IPS DF 4.7 (cell line): ENCODE measurements around the gene CCDC85A.
"Not testable (repeated sequence)": the region's sequence is repeated elsewhere in the genome, so short reads cannot be mapped to it uniquely, and the experiment has no call there.

Experiments used
- DNase-seq: peaks from one replicate; pipeline ENCODE4 v3.0.0-alpha.2; 2013; ENCODE audit warnings: low spot score; ENCODE audit errors: extremely low read depth

CCDC85A gene

DNA sequence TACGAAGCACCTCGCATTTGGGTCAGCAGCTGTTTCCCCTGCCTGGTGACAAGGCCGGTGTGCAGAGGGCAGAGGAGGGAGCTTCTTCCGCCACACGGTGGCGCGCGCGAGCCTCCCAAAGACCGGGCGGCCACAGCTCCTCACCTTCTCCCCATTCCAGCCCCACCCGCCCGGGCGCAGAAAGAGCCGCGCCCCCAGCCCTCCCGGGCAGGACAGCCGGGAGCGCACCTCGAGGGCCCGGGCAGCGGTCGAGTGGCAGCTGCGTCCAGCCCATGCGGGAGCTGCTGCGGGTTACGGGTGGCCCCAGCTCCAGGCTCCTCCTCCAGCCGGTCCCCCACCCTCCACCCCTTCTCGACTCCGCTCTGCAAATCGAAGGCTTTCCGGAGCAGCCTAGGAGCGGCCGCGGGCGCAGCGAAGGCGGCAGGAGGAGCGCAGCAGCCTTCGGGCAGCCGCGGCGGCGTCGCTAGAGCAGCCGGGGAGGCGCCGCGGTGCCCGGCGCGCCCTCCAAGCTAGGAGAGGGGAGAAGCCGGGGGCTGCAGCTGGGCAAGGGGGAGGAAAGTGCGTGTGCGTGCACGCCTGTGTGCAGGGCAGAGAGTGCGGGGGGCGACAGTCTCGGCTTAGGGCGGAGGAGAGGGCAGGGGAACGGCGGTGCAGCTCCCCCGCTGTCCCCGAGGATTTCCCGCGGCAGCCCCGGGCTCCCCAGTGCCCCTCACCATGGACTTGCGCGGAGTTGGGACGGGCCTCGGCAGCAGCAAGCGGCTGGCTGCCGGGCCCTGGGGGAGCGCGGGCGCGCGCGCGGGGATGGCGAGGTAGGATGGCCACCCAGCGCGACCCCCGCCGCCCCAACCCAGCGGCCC lies at the start of gene CCDC85A:
Gene CCDC85A, plus strand, starts transcription at position 348 of the 857 bp plus-strand sequence. CDS start 635 bp downstream, outside the sequence.
- DNase-seq = no peak

DNA sequence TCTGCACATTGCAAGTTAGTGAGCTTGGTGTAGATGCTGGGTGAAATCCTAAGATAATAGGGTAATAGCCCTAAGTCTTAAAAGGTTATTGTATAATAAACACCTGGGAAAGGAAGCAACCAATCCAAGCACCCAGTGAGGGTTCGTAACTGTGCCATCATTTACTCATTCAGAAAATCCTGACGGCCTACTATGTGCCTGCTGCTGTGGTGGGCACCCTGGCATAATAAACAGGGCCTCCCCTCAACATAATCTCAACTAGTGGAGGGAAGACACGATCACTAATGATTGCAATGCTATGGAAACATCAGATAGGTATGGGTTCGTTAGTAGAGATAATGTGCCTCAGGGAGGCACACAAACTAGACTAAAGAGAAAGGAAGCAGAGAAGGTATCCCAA lies 48.9 kb upstream of the CCDC85A start:
- DNase-seq = no peak

DNA sequence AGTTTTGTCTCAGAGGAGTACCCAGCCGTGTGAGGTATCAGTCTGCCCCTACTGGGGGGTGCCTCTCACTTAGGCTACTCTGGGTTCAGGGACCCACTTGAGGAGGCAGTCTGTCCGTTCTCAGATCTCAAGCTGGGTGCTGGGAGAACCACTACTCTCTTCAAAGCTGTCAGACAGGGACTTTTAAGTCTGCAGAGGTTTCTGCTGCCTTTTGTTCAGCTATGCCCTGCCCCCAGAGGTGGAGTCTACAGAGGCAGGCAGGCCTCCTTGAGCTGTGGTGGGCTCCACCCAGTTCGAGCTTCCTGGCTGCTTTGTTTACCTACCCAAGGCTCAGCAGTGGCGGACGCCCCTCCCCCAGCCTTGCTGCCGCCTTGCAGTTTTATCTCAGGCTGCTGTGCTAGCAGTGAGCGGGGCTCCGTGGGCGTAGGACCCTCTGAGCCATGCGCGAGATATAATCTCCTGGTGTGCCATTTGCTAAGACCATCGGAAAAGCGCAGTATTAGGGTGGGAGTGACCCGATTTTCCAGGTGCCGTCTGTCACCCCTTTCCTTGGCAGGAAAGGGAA lies 41.2 kb upstream of the CCDC85A start:
- not testable (repeated sequence) for DNase-seq

DNA sequence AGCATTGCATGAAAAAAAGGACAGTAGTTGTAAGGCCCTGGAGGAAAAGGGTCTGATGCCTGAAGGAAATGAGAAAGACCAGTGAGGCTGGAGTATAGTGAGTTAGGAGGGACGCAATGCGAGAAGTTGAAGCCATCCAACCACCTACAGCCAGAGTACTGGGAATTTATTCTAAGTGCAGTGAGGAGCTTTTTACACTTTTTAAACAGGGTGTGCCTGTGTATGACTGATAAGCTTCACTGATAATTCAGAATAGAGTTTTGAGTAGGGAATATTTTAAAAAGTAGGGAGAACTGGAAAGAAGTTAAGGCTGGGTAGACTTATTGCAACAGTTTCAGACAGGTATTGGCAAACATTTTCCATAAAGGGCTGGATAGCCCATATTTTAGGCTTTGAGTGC lies 35.9 kb upstream of the CCDC85A start:
- DNase-seq = no peak

DNA sequence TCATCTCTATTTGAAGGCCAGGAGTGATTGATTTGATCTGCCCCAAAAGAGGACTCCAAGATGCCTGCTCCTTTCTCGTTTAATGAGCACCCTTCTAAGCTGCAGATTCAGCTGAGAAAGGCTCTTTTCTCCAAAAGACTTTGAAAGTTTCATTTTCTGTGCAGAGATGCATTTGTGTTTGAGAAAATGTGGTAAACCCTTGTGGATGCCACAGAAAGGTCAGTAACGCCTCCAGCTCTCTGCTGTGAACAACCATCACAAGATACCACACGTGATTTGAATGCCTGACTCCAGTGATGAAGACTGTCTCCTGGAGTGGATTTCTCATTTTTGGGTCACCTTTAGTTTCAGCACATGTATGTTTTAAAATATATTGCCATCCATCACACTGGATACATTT lies 35.0 kb upstream of the CCDC85A start:
- DNase-seq = no peak

DNA sequence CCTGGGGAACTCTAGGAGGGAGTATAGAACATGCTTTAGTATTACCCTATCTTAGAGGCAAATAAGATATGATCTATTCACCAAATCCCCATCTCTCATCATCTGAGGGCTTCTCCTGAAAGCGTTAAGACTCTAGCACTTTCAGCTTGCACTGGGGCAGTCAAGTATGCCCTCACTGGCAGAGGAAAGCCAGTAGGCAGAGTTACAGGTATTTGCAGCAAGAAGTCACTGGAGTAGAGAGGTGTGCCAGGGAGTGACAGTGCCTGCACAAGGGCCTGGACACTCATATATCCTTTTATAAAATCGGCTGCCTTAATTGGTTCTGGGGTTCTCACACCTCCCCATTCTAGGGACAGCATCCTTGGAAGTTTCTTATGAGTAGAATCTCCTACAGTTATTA lies 31.9 kb upstream of the CCDC85A start:
- no peak for DNase-seq

DNA sequence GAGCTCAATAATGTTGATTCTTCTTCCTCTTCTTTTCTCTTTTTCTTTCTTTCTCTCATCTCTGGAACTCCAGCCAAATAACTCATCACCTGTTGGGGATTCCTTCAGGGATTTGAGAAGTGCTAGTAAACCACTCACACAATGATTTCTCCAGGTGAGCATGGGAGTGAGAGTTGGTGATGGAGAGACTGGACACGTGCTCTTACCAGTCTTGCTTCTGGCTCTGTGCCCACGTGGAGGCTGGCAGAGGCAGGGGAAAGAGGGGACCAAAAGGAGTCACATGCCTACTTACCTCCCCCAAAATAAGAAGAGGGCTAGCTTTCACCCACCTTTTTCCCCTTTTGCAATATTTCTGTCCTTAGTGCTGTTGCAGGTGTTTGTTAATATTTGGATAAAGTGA lies 28.6 kb upstream of the CCDC85A start:
- no peak for DNase-seq

DNA sequence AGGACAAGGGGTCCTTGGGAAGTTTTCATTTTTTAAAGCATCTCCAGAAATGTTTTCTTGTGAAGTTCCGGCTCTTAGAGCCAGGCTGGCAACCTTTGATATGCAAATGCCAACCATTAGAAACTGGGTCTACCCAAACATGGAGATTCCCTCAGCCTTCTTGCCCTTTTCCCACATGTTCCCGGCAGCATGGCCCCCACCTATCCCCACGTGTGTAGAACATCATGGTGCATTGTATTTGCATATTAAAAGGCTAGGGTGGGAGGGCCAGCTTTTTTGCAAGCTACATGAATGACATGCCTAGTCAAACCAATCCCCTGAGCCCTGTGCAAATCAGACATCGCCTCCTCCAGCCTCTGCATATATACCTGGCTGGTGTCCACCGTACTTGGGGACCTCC lies 23.9 kb upstream of the CCDC85A start:
- not testable (repeated sequence) for DNase-seq

DNA sequence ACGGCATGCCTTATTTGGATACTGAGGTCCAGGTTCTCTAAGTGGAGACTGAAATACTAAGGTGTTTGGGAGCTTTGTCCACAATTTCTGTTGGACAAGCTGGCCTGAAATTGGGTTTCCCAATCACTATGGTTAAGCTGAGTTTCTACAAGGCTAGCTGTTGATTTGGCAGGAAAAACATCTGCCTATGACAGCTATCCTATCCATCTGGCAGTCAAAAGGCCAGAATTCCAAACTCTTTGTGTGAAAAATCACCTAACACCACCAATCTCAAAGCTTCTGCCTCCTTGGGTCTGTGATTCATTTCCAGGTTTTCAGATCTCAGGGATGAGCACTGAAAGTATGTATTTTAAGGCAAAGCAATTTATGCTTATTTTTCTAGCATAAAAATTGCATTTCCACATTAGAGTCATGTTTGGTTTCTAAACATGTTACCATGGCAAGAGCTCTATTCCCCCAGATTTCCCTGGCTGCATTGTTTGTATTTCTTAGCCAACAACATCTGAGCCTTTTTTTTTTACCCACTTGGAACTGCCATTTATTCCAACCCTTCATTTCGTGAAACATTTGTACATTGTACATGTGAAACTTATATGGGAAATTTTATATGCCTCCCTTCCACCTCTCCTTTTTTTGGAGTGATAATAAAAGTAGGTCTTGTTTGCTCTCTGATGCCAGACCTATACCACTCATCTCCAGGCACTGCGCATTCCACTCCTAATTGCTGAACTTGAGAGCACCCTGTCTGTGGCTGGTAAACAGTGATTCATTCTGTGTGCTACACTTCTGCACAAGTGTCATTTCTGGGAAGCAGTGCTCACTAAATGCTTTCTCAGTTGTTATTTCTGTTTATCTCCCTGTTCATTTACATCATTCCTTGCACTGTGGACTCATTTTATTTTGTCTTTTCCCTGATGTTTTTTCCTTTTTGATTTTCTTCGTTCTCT lies 15.9 kb upstream of the CCDC85A start:
- DNase-seq = no peak

DNA sequence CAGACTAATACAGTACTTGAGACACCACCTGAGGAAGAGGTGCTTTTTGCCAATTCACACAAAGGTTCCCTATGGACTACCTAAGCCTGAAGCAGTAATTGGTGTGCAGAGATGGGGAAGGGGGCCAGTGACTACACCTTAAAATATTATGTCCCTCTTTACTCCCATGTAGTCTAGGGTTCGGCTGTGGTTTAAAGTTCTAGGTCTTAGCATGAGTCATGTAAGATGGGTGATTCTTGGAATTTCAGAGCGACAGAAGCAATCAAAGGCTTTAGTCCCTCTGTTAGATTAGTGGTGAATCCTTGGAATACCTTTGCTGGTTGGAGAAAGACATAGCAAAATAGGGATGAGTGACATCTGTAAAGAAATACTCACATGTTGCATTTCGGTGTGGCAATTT lies 14.3 kb upstream of the CCDC85A start:
- no peak for DNase-seq

DNA sequence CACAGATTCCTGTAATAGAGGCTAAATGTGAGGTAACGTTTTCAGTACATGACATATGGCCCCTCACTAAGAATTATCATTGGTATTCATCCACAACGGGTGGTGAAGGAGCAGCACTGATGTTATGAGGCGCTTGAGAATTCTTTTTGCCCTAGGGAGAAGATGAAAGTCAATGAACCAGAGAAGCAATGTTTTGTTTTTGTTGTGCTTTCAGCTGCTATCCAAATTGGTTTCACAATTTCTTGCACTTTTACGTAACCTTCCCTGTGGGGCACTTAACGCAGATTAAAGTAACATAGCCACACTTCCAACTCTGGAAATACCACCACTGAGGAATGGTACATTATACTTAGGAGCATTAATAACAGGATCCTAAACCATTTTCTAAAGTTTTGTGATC lies 13.3 kb upstream of the CCDC85A start:
- DNase-seq = no peak

DNA sequence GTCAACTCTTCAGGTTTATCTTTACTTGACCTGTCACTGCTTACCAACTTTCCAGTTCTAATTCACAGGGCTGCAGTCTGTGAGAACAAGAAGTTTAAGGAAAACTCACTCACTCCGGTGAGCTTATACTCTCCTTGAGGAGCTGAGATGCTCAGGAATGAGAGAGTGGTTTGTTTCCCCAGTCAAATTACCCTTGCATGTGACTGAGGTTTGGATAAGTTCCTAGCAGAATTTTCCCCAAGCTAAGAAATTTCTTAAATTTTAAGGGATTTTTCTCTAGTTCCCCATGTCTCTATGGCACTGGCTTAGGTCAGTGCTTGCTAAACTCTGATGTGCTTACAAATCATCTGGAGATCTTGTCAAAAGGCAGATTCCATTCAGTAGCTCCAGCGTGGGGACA lies 12.8 kb upstream of the CCDC85A start:
- no peak for DNase-seq

DNA sequence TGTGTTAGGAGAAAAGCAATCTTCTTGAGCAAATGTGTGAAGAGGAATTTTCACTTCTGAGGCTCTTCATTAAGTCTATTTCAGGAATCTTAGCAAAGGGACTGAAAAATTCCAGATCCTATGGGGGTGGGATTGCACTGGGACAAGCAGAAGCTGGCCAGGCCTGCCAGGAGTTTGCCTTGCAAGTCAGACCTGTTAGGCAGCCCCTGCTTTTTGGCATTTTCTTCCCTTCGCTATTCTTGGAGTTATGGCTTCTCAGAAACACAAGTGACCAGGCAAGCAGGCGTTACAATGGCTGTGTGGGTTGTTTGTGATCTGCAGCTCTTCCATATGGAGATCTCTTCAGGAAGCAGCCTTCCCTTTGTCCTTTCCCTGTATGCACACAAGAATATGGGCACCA lies 8.0 kb upstream of the CCDC85A start:
- no peak for DNase-seq

DNA sequence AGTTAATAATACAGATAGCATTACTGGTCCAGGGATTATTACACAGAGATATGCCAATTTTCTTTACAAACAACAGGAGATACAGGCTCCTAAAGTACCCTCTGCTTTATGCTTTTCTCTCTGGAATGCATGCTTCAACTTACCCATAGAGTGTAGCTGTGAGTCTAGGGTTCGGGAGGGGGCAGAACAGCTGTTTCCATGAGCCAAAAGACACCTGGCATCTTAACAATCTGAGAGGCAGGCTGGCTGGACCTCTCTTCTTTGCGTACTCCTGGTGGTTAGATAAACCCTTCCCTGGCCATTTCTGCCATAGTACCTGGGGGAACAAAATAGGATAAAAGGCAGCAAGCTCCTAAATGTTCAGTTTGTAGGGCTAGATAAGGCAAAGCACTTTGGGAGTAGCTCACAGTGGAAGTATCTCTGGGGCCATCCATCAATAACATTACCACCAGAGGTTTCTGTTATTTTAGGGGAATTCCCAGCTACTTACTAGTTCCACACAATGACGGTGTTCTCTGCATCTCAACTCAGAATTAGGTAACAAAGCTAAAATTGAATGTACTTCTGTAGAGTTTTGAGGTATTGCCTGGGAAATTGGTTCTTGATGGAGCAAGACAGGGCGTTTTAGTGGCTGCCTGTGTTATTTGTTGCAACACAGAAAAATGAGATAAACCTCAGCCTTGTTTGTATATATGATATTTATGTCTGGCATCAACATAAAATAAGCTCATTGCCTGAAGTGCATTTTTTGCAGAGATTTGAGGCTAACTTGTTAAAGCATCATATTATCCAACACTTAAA lies 6.2 kb upstream of the CCDC85A start:
- no peak for DNase-seq

DNA sequence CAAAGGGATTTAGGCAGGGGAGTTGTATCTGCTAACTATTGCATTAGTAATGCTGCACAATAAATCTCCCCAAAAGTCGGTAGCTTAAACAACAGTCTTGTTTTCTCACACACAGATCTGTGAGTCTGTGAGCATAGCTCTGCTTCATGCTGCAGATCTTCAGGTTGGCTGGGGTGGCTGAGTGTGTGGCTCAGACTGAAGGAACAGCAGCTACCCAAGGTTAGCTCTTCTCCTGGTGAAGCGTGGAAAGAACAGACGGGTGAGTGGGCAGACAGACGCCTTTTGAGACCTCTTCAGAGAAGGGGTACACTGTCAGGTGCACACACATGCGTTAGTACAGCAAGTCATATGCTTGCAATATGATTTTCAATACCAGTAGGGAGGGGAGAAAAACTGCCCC lies 3.9 kb upstream of the CCDC85A start:
- no peak for DNase-seq

DNA sequence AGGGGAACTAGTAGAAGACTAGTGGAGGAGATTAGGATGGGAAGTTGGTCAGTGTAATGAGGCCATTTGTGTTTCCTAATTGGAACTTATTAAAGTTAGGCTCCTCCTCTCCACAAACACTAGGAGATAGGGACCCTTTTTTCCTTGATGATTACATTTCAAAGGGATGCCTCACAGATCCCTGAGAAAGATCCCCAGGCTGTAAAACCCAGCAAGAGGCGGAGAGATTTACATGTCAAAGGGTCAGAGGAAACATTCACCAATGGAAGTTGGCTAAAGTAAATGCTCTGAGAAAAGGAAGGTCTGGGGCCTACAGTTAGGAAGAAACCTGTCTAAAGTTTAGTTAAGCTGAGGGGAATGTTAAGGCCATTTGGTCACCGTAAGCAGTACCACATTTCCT lies 1.4 kb upstream of the CCDC85A start:
- DNase-seq = no peak

DNA sequence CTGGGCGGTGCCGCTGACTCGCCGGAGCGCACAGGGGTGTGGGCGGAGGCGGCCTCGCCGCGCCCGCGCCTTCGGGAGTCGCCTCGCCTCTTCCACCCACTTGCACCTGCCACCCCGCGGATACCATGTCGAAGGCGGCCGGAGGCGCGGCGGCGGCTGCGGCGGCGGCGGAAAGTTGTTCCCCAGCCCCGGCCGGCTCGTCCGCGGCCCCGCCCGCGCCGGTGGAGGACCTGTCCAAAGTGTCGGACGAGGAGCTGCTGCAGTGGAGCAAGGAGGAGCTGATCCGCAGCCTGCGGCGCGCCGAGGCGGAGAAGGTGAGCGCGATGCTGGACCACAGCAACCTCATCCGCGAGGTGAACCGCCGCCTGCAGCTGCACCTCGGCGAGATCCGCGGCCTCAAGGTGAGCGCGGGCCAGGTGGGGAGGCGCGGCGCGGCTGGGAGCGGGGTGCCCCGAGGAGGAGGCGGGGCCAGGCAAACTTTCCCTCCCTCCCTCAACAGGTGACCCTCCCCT lies 766 bp downstream of the CCDC85A start:
- DNase-seq = no peak

DNA sequence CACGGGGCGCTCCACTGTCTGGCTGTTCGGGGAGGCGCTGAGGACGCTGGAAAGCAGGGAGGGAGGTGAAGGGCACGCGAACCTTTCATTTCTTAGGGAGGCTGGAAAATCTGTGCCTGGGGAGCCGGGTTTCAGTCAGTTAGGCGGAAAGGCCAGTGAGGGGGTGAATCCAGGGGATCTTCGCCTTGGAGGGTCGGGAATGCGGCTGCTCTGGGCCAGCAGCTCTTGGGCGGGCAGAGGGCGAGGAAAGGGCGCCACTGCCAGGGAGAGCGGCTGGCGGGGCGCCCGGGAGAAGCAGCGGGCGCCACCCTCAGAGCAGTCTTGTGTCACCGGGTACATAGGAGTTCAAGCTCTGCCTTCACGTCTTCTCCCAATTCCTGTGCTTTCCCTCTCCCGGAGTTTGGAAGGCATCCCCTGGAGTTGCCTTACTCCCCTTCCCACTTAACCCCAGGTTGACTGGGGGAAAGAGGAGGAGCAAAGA lies 1.4 kb downstream of the CCDC85A start:
- DNase-seq = no peak

DNA sequence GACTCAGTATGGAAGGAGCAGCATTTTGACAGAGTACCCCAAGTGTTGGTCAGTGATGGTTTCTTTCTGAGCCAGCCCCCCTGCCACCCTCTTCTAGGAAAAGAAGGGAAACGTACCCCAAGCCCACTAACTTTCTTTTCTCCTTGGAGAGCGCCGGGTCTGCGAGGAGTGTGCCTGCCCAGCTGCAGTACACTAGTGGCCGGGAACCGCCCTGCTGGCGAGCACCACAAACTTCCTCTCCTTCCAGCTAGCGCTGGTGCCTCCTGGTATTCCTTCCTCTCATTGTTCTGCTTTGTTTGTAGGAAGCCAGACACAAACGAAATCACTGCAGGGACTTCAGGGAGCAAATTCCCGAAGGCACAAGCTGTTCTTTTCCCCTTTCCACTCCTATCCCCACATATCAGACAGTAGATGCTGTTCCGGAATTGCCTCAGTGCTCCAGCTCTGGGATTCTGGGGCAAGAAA lies 1.8 kb downstream of the CCDC85A start:
- no peak for DNase-seq

DNA sequence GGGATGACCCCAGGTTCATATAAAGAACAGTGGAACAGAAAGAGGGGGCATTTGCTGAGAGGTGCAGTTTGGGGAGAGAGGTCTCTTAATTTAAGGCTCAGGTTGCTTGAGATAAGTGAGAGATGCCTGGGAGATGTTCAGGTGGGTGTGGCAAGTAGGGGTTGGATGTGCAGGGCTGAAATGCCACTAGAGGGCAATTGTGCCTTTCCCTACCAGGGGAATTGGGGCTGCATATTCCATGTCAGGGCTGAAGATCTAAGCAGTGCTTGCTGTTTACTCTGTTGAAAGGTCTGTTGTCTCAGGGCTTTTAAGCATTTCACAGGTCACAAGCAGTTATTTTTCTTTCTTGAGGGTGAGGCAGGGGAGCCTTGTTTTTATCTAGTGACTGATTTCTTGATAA lies 7.8 kb downstream of the CCDC85A start:
- no peak for DNase-seq
